HG03575 (cell line): ENCODE measurements around the gene ZFAND6.
"Not testable (repeated sequence)": the region's sequence is repeated elsewhere in the genome, so short reads cannot be mapped to it uniquely, and the experiment has no call there.

Source experiments
- ATAC-seq: cut with Tn5 transposase; IDR thresholded peaks from one replicate; pipeline ENCODE4 v1.9.1; 2021; ENCODE audit not compliant: unreplicated experiment, insufficient number of reproducible peaks, low FRiP score; ENCODE audit errors: extremely low read depth

The ZFAND6 gene

DNA sequence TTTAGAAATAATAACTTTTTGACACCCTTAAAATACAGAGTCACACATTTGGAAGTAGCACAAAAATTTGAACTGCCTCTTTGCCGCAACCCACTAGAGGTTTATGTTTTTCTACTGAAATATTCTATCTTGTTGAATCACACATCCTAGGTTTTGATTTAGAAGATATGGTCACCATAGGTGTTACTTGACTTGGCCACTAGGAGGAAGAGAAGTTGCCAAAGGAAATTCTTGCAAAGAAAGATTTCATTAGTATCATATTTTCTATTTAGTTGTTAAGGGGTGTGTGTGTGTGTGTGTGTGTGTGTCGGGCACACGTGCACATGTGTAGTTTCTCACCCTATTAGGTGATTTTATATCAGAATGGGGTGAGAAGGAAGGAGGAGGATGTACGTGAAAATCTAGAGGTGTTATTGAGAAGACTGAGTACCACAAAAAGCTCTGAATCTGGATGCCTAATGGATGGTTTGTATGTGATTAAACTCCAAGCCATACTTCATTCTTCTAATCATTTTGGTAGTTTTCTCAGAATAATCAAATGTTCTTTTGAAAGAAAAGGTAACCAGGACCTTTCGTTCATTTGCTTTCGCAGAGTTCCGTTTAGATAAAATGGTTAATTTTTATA, 31.5 kb downstream of the ZFAND6 start:
- ATAC-seq = no peak

GRCh38 chr15:80093854-80094418, 34.5 kb downstream of the ZFAND6 start:
- ATAC-seq = no peak

- ATAC-seq = no peak
Measured at GRCh38 chr15:80095511-80095910, 36.0 kb downstream of the ZFAND6 start.

DNA sequence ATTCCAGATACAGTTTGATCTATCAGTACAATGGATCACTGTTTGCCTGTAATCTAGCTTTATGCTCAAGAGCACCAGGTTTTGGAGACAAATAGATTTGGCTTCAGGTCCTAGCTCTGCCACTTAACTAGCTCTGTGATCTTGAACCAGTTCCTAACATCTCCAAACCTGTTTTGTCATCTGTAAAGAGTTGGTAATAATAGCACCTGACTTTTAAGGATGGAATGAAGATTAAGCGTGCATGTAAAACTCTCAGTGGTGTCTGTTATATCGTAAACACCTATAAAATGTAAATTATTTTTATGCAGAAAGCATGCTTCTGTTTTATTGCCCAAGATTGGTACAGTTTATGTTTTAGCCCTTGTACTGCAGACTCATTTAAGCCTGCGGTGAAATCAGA, 36.5 kb downstream of the ZFAND6 start:
- ATAC-seq = no peak

DNA sequence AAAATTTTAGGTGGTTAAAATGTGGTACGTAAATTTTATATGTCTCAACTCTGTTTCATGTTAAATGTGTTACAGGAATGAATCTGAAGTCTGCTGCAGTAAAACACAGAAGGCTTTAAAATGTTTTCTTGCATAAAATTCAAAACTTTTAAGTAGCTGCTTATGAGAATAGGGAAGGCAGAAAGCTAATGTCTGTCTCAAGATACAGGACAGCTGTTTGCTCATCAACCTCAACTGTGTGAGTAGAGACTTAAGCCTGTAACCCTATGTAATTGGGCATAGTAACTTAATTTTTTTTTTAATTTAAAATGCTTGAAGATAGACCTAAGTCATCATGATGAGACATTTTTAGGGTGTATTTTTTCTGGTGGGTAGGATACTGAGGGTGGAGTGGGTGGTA, 38.9 kb downstream of the ZFAND6 start:
- no peak for ATAC-seq

- no peak for ATAC-seq
Measured at GRCh38 chr15:80099241-80099640, 39.8 kb downstream of the ZFAND6 start.

DNA sequence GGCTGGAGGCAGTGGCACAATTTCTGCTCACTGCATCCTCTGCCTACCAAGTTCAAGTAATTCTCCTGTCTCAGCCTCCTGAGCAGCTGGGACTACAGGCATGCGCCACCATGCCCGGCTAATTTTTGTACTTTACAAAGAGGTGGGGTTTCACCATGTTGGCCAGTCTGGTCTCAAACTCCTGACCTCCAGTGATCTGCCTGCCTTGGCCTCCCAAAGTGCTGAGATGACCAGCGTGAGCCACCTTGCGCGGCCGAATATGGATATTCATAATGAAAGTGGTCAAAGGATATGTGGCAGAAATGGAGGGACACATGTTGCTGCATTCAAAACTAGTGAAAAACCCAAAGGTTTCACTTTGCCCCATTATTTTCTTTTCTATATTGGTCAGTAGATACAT, 40.2 kb downstream of the ZFAND6 start:
- ATAC-seq = not testable (repeated sequence)

DNA sequence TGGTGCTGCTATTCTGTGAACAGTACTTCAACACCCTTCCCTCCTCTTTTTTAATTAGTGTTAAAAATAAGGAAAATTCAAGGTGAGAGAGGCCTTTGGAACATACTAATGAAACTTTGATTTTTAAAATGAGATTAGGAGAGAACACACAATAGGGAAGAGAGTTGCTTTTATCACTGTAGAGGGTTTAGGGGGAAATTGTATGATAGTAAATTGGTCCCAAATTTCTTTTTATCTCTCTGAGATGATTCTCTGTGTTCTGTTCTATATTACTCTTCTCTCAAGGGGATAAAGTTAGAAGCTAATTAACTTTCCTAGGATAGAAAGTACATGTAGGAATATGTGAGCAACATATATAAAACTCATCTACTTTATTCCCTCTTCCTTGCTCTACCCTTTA, 40.8 kb downstream of the ZFAND6 start:
- ATAC-seq = no peak

GRCh38 chr15:80105193-80105592, 45.7 kb downstream of the ZFAND6 start:
- ATAC-seq = no peak

- ATAC-seq = no peak
Measured at GRCh38 chr15:80105595-80105994, 46.1 kb downstream of the ZFAND6 start.

GRCh38 chr15:80106051-80106450, 46.6 kb downstream of the ZFAND6 start:
- no peak for ATAC-seq

DNA sequence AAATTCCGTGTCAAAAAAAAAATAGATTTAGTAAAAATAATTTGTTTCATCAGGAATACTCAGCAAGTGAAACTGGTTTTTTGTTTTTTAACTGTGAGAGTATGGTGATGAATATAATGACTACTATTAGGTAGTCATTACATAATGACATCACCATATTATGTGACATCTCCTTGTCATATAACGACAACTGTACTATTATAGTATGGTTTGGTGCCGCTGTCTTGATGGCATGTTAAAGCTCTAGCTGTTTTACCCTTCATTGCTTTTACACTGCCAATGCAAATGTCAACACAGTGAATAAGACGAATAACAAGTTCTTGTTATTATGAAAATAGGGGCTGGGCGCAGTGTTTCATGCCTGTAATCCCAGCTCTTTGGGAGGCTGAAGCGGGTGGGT, 47.7 kb downstream of the ZFAND6 start:
- no peak for ATAC-seq

DNA sequence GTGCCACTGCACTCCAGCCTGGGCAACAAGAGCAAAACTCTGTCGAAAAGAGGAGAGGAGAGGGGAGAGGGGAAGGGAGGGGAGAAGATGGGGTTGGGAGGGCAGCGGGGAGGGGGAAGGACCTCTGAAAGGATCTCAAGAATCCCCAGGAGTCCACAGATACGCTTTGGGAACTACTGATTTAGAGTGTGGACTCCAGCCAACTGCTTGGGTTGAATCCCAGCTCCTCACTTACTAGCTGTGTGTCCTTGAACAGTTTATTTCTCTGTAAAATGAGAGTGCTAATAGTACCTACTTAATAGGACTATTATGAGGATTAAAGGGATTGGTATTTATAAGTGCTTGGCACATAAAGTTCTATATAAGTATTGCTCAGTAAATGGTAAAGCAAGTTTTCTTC, 48.3 kb downstream of the ZFAND6 start:
- ATAC-seq = no peak

DNA sequence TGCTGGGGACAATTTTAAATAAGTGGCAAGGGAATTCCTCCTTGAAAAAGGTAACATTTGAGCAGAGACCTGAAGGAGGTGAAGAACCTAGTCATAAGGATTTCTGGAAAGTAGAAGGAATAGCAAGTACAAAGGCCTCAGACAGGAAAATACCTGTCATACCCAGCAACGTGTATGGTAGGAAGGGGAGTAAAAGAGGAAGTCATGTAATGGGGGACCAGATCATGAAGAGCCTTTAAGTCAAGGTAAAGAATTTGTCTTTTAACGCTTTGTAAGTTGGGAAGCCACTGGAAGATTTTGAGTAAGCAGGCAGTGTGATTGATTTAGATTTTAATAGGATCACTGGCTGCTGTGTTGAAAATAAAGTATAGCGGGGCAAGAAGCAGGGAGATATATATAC, 49.9 kb downstream of the ZFAND6 start:
- ATAC-seq = no peak

DNA sequence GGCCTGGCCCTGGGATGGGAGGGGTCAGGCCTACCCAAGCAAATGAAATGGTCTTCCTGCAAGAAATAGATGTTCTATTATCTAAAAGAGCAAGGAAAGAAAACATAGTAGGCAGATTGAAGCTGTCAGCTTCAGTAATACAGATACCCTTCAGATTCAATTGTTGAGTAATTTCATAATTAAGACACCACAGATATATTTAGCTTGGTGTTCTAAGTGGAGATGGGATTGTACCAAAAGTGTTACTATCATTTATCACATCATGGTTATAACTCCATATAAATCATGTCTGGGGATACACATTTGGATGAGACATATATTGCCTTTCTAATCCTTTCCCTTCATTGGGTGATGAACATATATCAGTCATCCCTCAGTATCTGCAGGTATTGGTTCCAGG, 51.4 kb downstream of the ZFAND6 start:
- no peak for ATAC-seq

GRCh38 chr15:80114114-80114513, 54.6 kb downstream of the ZFAND6 start:
- ATAC-seq = no peak

DNA sequence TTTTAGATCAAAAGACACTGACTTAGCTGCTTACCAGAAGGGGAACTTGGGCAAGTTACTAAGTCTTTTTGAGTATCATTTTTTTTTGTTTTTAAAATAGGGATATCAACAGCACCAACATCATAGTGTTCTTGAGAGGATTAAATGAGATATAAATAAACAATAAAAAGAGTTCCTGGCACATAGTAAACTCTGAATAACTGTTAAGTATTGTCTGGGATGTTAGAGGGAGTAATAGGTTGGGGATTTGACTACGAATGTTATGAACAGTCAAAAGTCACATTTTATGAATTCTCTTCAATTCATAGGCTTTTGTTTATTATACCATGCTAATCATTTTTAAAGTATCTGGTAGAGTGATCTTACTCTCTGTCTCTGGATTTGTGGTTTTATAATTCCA, 55.5 kb downstream of the ZFAND6 start:
- ATAC-seq = no peak

DNA sequence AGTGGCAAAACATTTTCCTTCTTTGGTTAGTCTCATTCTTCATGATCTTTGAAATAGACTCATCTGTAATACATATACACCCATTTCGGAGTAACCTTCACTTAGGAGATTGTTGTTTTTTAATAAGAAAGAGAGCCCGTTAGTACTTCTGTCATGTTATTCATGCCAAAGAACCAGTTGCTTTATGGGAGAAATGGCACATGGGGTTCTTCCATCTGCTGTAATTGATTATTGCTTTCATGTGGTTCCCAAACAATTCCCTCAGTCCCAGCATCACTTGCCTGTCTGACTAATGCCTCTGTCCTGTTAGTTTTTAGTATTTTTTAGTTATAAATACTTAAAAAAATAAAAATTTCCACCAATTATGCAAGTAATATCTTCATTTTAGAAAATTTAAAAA, 59.5 kb downstream of the ZFAND6 start:
- no peak for ATAC-seq

DNA sequence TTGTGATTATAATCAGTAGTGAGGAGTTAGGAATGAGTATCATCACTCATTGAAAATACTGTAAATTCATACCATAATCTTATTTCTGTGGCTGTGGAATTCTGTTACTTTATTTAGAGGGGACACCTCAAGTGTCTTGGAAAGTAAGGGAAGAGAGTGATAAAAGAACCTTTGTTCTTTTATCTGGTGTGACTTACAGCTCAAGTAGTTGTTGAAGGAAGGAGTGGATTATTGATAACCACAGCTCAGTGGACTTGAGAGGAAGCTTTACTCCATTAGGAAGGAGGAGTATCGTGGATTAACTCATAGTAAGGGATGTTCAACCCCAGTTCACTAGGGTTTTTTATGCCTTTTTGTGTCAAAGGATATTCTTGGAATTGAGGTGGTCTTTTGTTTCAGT, 61.2 kb downstream of the ZFAND6 start:
- ATAC-seq = no peak

DNA sequence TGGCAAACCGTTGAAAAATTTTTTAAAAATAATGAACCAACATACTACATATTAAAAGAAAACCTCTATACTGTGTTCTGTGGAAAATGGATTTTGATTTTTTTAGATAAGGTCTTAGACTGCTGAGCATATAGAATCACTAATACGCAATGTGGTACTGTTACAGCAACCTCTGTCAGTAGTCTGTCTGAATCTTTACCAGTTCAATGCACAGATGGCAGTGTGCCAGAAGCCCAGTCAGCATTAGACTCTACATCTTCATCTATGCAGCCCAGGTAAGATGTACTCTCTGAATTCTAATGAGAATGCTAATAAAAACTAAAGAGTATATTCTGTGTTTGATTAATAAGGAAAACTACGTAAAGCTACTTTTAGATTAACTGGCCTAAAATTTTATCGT, 62.1 kb downstream of the ZFAND6 start:
- no peak for ATAC-seq

DNA sequence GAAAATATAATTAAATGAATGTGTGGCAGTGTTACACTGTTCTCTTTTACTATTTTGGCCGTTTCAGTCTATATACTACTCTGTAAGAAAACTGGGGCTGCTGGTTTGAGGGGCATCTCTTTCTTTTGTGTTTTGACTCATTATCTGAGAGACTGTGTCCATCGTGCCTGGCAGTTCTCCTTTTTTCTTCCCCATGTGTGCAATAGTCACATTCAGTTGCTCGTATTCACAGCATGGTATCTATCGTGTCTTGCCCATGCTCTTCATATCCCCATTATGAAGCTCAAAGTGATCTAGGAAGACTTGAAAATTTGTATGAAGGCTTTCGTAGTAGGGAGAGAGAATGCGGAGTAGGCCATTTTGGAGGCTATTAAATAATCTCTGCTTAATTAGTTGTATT, 63.6 kb downstream of the ZFAND6 start:
- ATAC-seq = no peak
